ENCODE data around the gene NANOG. TPM values are rescaled to one million over a fixed set of nuclear protein-coding genes. Genes with fewer than 3 reads are reported as not detected.
A peak's percentile ranks its signal among the peaks of the same experiment; 100 is the strongest.

Gene NANOG
- total and polyA plus RNA-seq, 2 of the 8 experiments (the other 6 are each of a cell fraction or from before 2014, with no cell fraction given) = 53.7 to 231 TPM

GRCh38 chr12:7748852-7749251, 40.4 kb upstream of the NANOG start:
- 98% methylated on average over 4 of the region's 4 CpGs; no CpG with 5 or more reads in 1 of the 2 experiments for WGBS, 2 experiments (ENCODE audit: extremely low coverage in 1 of 2, insufficient coverage in 1 of 2, insufficient read length in 1 of 2, insufficient replicate concordance in 2 of 2, low coverage in 1 of 2, low lambda C conversion rate in 2 of 2, missing lambda C conversion rate in 1 of 2)

More at GRCh38 chr12:7748852-7749251, 40.4 kb upstream of the NANOG start:
- Histone ChIP-seq H3K23ac (ENCODE audit: insufficient read length) (no peak overlapping the region), H2BK5ac (ENCODE audit: low read depth, low read length) (0 out of 2 replicates have a peak overlapping the region, but pooled peaks have one; percentile 8), H3K4me3 (ENCODE audit: extremely low read depth in 1 of 4, insufficient read depth in 2 of 4, low read depth in 3 of 4, low read length in 4 of 4) (no peak overlapping the region), H3K27me3 (replicated peaks in 1 of 4; ENCODE audit: control insufficient read depth in 3 of 4, extremely low read depth in 1 of 4, insufficient read depth in 3 of 4, low read length in 3 of 4) (no peaks in the 10 kb centered on the region), H3K36me3 (ENCODE audit: control insufficient read depth in 2 of 4, insufficient read depth in 4 of 4, low read length in 3 of 4) (no peaks in the 10 kb centered on the region), H4K8ac (ENCODE audit: extremely low read depth, insufficient read depth, low read length) (no peak overlapping the region), H3K56ac (replicated peaks; ENCODE audit: insufficient read length, low read depth, low read length) (no peak overlapping the region), H3K14ac (ENCODE audit: insufficient read length) (no peak overlapping the region), H2BK15ac (ENCODE audit: low read length) (peak overlapping the region; percentile 100; the same call in 1 of the 2 replicates), H2AK5ac (ENCODE audit: low read depth, low read length) (no peak overlapping the region), H3K27ac (ENCODE audit: low read depth, low read length) (no peak overlapping the region), H3K9me3 (ENCODE audit: insufficient read depth in 2 of 2, low read depth in 1 of 2, low read length in 1 of 2) (peaks cover 2 to 4% of the 10 kb centered on the region in 2 experiments; a peak in 3 of 4 replicates), H3K79me2 (ENCODE audit: control insufficient read depth in 1 of 2, insufficient read depth in 2 of 2, low read length in 2 of 2) (no peaks in the 10 kb centered on the region), H3K18ac (ENCODE audit: extremely low read depth, low read length) (peak overlapping the region; percentile 55; the same call in 1 of the 2 replicates), H2BK12ac (ENCODE audit: low read depth, low read length) (peak overlapping the region; percentile 86; the same call in 1 of the 2 replicates), H3K4me1 (replicated peaks in 1 of 4; ENCODE audit: control insufficient read depth in 3 of 4, insufficient read depth in 4 of 4, low read length in 3 of 4) (peaks cover 0 to 3% (median 0%) of the 10 kb centered on the region in 4 experiments; a peak in 1 of 7 replicates), H3K79me1 (ENCODE audit: low read depth, low read length) (no peaks in the 10 kb centered on the region), H4K91ac (replicated peaks; ENCODE audit: insufficient read length, low read length) (no peak overlapping the region), H3K23me2 (ENCODE audit: low read depth, low read length) (no peaks in the 10 kb centered on the region), H3K9ac (replicated peaks in 1 of 4; ENCODE audit: extremely low read depth in 1 of 4, low read depth in 3 of 4, low read length in 3 of 4) (no peak overlapping the region), H2BK20ac (ENCODE audit: low read length) (0 out of 2 replicates have a peak overlapping the region, but pooled peaks have one; percentile 1), H4K5ac (ENCODE audit: insufficient read length, low read depth, low read length) (no peak overlapping the region), H2BK120ac (replicated peaks; ENCODE audit: low read depth, low read length) (no peak overlapping the region), H3K4ac (replicated peaks; ENCODE audit: insufficient read length, low read depth, low read length) (no peak overlapping the region), H4K20me1 (replicated peaks in 1 of 2; ENCODE audit: control insufficient read depth in 1 of 2, insufficient read depth in 2 of 2, low read length in 2 of 2) (no peaks in the 10 kb centered on the region), H3K4me2 (ENCODE audit: insufficient read depth in 1 of 2, low read depth in 2 of 2, low read length in 2 of 2) (no peak overlapping the region), H2AFZ (ENCODE audit: low read length) (no peak overlapping the region)
- no peak for FAIRE-seq
- TF ChIP-seq TEAD4 (IDR thresholded peaks at IDR 0.05; ENCODE audit: low read depth, low read length) (no peak), GABPA (IDR thresholded peaks at IDR 0.05; ENCODE audit: borderline replicate concordance, insufficient read depth, low read length) (no peak), ASH2L (IDR thresholded peaks at IDR 0.05; ENCODE audit: low read length) (no peak), KDM4A (IDR thresholded peaks at IDR 0.05; ENCODE audit: low read depth, low read length, severe bottlenecking) (no peak)
- no peak for DNase-seq (ENCODE audit: low read depth in 1 of 2, low spot score in 2 of 2)
- ChIA-PET POLR2A (ENCODE audit: partially characterized antibody) (no interaction called here), CTCF (ENCODE audit: partially characterized antibody) (interaction anchor here (0.6 to 1.0 kb wide), 2 partner anchors 11 to 81 kb away, joined by 3 to 4 read pairs; no protein-coding TSS in a partner anchor)

Data from H1 (cell line).